ENCODE measurements around the gene SEC22A.

The SEC22A gene, protein sequence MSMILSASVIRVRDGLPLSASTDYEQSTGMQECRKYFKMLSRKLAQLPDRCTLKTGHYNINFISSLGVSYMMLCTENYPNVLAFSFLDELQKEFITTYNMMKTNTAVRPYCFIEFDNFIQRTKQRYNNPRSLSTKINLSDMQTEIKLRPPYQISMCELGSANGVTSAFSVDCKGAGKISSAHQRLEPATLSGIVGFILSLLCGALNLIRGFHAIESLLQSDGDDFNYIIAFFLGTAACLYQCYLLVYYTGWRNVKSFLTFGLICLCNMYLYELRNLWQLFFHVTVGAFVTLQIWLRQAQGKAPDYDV

DNA sequence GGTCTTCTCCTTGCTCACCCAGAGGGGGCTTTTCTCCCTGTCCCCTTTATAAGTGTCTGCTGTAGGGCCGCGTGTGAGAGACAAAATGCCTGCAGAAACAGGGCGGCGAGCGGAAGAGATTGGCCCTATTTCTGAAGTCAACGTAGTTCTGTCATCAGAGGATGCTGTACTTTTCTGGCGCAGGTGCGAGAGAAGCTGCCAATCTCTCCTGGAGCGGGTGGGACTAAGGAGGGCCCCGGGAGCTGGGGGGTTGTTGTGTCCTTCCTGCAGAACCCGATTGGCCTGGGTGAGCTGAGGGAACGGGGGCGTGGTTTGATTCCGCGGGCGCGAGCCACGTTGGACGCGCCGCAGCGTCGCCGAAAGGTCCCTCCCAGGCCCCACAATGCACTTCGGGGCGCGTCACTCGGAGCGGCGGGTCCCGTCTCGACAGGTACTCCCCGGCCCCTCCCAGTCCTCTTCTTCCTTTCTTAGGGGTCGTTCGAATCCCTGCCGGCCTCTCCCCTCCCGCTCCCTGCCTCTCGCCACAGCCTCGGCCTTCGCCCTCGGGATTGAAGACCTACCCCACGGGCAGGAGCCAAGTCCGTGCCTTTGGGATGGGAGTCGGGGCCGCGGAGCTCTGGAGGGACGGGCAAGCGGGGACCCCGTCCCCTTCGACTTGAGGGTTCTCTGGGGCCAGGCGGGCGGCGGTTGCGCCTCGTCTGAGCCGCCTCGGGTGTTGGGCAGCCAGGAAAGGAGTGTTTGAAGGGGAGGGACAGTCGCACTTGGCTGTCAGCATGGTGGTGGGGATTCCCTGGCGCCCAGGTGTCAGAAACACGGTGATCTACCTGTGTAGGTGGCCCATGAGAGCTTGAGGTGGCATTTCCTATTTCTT, at the start of gene SEC22A:
Gene SEC22A (plus strand): TSS at position 387 of the 871 bp plus-strand sequence. CDS start 7,275 bp downstream, outside the sequence.
- TF ChIP-seq, protein P1, sequence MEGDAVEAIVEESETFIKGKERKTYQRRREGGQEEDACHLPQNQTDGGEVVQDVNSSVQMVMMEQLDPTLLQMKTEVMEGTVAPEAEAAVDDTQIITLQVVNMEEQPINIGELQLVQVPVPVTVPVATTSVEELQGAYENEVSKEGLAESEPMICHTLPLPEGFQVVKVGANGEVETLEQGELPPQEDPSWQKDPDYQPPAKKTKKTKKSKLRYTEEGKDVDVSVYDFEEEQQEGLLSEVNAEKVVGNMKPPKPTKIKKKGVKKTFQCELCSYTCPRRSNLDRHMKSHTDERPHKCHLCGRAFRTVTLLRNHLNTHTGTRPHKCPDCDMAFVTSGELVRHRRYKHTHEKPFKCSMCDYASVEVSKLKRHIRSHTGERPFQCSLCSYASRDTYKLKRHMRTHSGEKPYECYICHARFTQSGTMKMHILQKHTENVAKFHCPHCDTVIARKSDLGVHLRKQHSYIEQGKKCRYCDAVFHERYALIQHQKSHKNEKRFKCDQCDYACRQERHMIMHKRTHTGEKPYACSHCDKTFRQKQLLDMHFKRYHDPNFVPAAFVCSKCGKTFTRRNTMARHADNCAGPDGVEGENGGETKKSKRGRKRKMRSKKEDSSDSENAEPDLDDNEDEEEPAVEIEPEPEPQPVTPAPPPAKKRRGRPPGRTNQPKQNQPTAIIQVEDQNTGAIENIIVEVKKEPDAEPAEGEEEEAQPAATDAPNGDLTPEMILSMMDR (IDR thresholded peaks at IDR 0.05; ENCODE audit: low read depth, low read length): no peak
- H3K4me3 ChIP-seq (replicated peaks in 1 of 2; ENCODE audit: low read depth in 2 of 2, low read length in 2 of 2): peak within 1 kb of the TSS; percentile 95 to 97
- peak; percentile 92 for DNase-seq (ENCODE audit: low read depth in 2 of 2)

DNA sequence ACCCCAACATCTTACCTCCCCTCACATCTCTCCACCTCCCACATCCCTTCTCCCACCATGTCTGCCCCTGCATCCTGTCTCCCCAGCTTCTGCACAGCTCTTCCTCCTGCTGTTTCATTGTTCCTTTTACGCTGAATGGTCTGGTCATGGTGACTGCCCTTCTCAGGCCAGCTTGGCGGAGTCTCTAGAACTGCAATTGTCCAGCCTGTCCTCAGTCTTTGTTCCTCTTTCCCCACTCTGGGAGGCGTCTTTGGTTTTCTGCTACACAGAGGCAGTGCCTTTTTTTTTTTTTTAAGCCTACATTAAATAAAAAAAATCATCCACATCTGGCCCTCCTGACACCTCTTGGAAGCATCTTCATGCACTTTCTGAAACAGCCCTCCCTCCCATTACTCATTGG, 49.1 kb upstream of the SEC22A start:
- TF ChIP-seq, protein P1 (IDR thresholded peaks at IDR 0.05; ENCODE audit: low read depth, low read length): no peak
- no peak overlapping the region for H3K4me3 ChIP-seq (replicated peaks in 1 of 2; ENCODE audit: low read depth in 2 of 2, low read length in 2 of 2)
- DNase-seq (ENCODE audit: low read depth in 2 of 2): no peak

DNA sequence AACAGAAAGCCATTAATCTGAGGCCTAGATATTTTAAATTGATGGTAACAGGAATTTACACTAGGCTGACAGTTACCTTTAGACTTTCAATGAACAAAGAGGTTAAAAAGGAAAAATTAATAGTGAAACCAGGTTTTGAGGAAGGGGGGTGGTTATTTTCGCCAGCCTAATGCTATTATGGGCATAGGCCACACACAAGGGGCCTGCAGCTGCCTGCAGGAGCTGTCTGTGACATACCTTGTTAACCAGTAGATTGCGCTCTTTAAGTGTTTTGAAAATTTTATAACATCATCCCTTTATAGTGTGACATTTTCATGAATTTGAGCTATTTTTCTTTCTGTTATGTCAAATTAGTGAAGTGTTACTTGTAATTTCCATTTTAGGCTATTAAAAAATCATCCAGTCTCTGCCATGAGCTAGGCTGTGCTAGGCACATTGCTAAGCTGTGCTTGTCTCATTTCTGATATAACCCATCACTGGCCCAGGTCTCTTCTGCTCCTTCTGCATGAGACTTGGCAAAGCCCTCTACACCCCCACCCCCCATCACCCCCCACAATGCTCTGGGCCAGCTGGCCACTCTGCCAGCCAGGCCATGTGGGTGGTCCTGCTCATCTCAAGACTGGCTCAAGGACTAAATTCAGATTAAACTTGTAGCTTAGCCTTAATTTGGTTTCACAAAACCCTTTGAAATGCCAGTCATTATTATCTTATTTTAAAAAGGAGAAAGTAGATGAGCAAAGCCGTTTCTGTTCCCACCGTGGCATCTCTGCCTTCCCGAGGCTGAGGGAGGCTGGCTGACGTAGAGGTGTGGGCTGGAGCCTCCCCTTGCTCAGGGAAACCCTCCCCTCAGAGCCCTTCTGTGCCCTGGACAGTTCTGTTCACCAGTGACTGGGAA, 48.4 kb upstream of the SEC22A start:
- TF ChIP-seq, protein P1 (IDR thresholded peaks at IDR 0.05; ENCODE audit: low read depth, low read length): no peak
- H3K4me3 ChIP-seq (replicated peaks in 1 of 2; ENCODE audit: low read depth in 2 of 2, low read length in 2 of 2): no peak overlapping the region
- DNase-seq (ENCODE audit: low read depth in 2 of 2): no peak

DNA sequence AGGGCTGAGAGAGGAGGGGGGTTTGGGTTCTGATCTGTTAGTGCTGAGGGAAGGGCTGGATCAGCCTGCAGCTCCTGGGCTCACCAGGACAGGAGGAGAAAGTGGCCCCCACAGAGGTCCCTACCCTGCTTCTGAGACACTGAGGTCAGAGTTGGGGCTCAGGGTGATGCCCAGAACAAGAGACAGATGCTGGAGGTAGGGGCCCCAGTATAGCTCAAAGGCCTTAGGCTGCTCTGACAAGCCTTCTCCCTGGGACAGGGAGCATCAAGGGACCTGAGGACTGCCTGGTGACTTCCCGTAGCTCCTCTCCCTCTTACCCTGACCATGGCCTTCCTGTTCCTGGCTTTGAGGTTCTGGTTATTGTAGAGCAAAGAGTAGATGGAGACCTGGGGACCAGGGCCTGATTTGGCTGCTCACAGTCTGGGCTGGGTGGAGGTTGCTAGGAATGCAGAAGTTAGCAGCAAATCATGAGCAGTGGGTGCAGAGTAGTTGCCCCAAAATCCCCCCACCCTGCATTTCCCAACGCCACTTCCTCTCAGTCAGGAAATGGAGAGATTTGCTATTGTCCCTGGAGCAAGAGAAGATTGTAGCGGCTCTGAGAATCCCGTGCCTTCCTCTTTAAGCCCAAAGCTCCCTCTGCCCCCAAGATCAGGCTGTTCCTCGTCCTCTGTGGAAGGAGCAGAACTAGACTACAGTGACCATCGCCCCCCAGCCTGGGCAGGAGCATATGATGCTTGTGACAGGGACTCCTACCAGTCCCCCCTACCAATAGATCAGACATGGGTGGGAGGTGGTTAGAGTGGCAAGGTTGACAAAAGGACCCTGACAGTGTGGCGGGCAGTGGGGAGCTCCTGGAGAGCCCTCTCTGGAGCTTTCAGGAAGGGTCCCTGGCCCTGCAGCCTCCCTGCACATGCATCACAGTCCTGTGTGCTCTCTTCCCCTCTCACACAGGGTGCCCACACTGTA, 47.4 kb upstream of the SEC22A start:
- DNase-seq (ENCODE audit: low read depth in 2 of 2): no peak
- H3K4me3 ChIP-seq (replicated peaks in 1 of 2; ENCODE audit: low read depth in 2 of 2, low read length in 2 of 2): no peak overlapping the region
- TF ChIP-seq, protein P1 (IDR thresholded peaks at IDR 0.05; ENCODE audit: low read depth, low read length): no peak

DNA sequence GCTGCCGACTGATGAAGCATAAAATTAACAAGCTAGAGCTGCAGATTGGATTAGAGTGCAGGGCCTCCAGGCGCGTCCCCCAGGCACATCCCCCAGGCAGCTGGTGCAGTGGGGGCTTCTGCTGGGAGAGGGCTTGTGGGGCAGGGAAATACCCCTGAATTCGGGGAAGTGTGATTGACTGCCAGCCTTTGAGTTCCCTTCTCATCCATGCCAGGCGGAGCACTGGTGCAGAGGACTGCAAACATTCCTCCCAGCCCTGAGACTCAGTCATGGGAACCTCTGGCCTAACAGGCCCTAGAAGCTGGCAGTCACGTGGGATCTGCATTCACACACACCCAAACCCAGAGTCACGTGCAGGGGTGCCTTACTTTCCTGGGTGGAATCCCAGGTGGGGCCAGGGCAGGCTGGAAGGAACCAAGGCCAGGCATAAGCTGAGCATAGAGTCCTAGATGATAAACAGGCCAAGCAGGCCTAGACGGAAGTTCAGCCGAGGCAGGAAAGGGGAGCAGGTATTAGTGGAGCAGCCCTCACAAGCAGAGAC, 46.2 kb upstream of the SEC22A start:
- no peak overlapping the region for H3K4me3 ChIP-seq (replicated peaks in 1 of 2; ENCODE audit: low read depth in 2 of 2, low read length in 2 of 2)
- TF ChIP-seq, protein P1 (IDR thresholded peaks at IDR 0.05; ENCODE audit: low read depth, low read length): no peak
- DNase-seq (ENCODE audit: low read depth in 2 of 2): no peak
